SH-SY5Y (cell line): ENCODE data around the gene ERFL.

Experiments
- GATA2 ChIP-seq: IDR thresholded peaks from 2 replicates; pipeline ENCODE4 v1.6.1; 2011; ENCODE audit warnings: mild to moderate bottlenecking, low read depth, low read length
- GATA3 ChIP-seq: IDR thresholded peaks from 2 replicates; pipeline ENCODE4 v1.6.1; 2011; ENCODE audit warnings: low read depth, mild to moderate bottlenecking, low read length, moderate library complexity

The ERFL gene

GRCh38 chr19:41863209-41863931 lies 64.9 kb downstream of the ERFL start:
- no peak for TF ChIP-seq GATA2

GRCh38 chr19:41862445-41862986 lies 65.7 kb downstream of the ERFL start:
- TF ChIP-seq GATA2 (no peak), GATA3 (no peak)

DNA sequence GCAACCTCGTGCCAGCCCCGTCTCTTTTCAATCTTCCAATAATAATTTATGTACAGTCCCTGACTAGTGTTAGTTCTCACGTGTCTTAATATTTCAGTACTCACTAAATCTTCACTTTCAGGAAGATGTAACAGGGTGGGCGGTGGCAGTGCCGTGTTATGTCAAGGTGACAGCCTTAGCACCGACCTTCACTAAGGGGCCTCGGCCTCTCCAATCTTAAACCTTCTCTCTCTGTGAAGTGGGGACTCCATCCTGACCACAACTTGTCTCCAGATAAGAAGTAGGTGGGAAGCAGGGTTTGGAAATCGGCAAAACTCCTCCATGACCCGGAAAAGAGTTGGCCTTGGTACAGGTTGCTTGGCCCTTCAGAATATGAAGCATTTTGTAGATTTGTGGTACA lies 66.4 kb downstream of the ERFL start:
- TF ChIP-seq GATA3 (no peak), GATA2 (no peak)

GRCh38 chr19:41861116-41861768 lies 67.0 kb downstream of the ERFL start:
- no peak for TF ChIP-seq GATA3
- TF ChIP-seq GATA2: no peak

- no peak for TF ChIP-seq GATA3
Measured at GRCh38 chr19:41860419-41861115, 67.7 kb downstream of the ERFL start.

DNA sequence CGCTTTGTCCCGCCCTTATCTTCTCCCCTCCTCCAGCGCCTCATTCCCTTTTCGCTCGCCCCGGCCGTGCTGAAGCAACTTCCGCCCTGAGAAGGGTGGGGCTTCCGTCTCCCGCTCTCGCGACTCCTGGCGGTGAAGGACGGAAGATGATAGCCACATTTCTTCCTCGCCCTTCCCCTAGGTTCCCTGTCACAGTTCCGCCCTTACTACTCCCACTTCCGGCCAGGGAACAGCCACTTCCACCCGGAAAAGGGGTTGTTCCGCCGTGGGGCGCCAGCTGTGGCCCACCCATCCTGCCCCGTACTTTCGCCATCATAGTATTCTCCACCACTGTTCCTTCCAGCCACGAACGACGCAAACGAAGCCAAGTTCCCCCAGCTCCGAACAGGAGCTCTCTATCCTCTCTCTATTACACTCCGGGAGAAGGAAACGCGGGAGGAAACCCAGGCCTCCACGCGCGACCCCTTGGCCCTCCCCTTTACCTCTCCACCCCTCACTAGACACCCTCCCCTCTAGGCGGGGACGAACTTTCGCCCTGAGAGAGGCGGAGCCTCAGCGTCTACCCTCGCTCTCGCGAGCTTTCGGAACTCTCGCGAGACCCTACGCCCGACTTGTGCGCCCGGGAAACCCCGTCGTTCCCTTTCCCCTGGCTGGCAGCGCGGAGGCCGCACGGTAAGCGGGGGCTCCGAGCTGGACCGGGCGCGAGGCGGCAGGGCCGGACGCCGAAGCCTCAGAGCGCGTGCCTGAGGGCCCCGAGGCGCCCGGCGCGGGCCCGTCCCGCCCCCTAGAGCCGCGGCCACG lies 68.4 kb downstream of the ERFL start, which contains the start of gene RPS19:
Gene RPS19 (plus strand): TSS at position 638 of the 801 bp plus-strand sequence. CDS start 520 bp downstream, outside the sequence.
- no peak for TF ChIP-seq GATA3
- peak; percentile 40; the same call in 1 of the 2 replicates for TF ChIP-seq GATA2

GRCh38 chr19:41859213-41859617 lies 69.0 kb downstream of the ERFL start:
- TF ChIP-seq GATA2: no peak
- no peak for TF ChIP-seq GATA3
